ENCODE data around the gene SLCO3A1.

Gene SLCO3A1

GRCh38 chr15:92012881-92013280, 159.4 kb downstream of the SLCO3A1 start:
- no peaks in the 10 kb centered on the region for H3K9me3 ChIP-seq (ENCODE audit: control insufficient read depth in 1 of 2, low read length in 2 of 2)
- no peaks in the 10 kb centered on the region for H3K36me3 ChIP-seq (ENCODE audit: control insufficient read depth in 1 of 2, insufficient read depth in 2 of 2, low read length in 2 of 2)
- H3K4me3 ChIP-seq (ENCODE audit: low read depth in 1 of 2, low read length in 2 of 2): no peak overlapping the region
- H3K27ac ChIP-seq (ENCODE audit: low read length): no peak overlapping the region
- H3K4me1 ChIP-seq (ENCODE audit: control insufficient read depth in 1 of 2, insufficient read depth in 2 of 2, low read length in 2 of 2): no peaks in the 10 kb centered on the region
- no peaks in the 10 kb centered on the region for H3K27me3 ChIP-seq (ENCODE audit: low read depth, low read length)

DNA sequence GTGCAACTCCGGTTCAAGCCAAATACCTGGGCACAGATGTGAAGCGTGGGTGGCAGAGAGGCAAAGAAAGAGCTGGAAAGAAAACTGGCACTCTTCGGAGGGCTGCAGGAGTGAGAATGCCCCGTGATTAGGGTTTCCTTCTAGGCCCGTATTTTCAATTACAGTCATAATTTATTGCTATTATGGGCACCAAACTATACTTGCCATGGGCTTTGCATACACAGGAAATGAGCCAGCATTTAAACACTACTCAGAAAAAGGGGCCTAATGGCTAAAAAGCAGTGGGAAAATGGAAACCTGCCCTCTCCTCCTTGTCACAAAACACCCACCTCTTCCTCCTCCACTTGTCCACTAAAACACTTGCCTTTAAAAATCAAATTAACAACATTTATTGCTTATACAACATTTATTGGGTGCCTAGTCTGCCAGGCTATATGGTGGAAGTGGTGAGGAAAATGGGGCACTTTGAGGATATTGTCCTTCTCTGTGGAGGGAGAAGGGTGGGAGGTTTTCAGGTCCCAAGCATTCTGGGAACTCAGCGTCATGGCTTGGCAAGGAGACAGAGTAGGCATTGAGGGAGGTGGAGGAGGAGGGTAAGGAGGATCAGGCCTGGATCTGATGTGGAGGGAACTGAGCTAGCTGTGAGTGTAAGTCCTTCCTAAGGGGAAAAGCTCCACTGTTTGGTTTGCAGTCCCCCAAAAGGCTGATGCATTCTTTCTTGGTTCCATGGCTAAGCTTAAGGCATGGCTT, 160.9 kb downstream of the SLCO3A1 start:
- Histone ChIP-seq H3K4me1 (ENCODE audit: control insufficient read depth in 1 of 2, insufficient read depth in 2 of 2, low read length in 2 of 2) (no peaks in the 10 kb centered on the region), H3K27me3 (ENCODE audit: low read depth, low read length) (no peaks in the 10 kb centered on the region), H3K36me3 (ENCODE audit: control insufficient read depth in 1 of 2, insufficient read depth in 2 of 2, low read length in 2 of 2) (no peaks in the 10 kb centered on the region), H3K4me3 (ENCODE audit: low read depth in 1 of 2, low read length in 2 of 2) (no peak overlapping the region), H3K9me3 (ENCODE audit: control insufficient read depth in 1 of 2, low read length in 2 of 2) (no peaks in the 10 kb centered on the region), H3K27ac (ENCODE audit: low read length) (no peak overlapping the region)

- Histone ChIP-seq H3K4me3 (ENCODE audit: low read depth in 1 of 2, low read length in 2 of 2) (no peak overlapping the region), H3K9me3 (ENCODE audit: control insufficient read depth in 1 of 2, low read length in 2 of 2) (no peaks in the 10 kb centered on the region), H3K27ac (ENCODE audit: low read length) (no peak overlapping the region), H3K27me3 (ENCODE audit: low read depth, low read length) (no peaks in the 10 kb centered on the region), H3K4me1 (ENCODE audit: control insufficient read depth in 1 of 2, insufficient read depth in 2 of 2, low read length in 2 of 2) (peaks cover 0 to 5% of the 10 kb centered on the region in 2 donors), H3K36me3 (ENCODE audit: control insufficient read depth in 1 of 2, insufficient read depth in 2 of 2, low read length in 2 of 2) (no peaks in the 10 kb centered on the region)
Observed at GRCh38 chr15:92017882-92018534, 164.5 kb downstream of the SLCO3A1 start.

GRCh38 chr15:92018535-92019239, 165.2 kb downstream of the SLCO3A1 start:
- peaks cover 0 to 5% of the 10 kb centered on the region in 2 donors for H3K4me1 ChIP-seq (ENCODE audit: control insufficient read depth in 1 of 2, insufficient read depth in 2 of 2, low read length in 2 of 2)
- H3K27ac ChIP-seq (ENCODE audit: low read length): no peak overlapping the region

DNA sequence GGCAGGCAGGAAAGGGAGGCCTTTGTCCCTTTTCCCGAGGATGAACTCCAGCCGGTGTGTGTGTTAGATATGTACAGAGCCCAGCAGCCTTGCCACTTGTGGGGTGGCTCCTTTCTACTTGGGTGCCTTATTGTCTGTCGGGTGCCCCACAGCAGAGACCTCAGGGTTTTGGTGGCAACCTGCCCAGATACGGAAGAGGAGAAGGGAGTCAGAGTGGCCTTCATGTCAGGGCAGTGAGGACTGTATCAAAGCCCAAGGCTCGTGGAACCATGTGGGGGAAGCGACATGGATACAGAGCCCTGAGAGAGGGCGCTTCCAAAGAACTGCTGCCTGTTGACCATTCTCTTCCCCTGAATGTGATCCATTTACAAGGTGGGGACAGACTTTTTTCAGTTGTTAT, 166.2 kb downstream of the SLCO3A1 start:
- H3K27ac ChIP-seq (ENCODE audit: low read length): no peak overlapping the region

More at GRCh38 chr15:92018535-92019239, 165.2 kb downstream of the SLCO3A1 start:
- Histone ChIP-seq H3K4me3 (ENCODE audit: low read depth in 1 of 2, low read length in 2 of 2) (no peak overlapping the region), H3K27me3 (ENCODE audit: low read depth, low read length) (no peaks in the 10 kb centered on the region), H3K9me3 (ENCODE audit: control insufficient read depth in 1 of 2, low read length in 2 of 2) (no peaks in the 10 kb centered on the region), H3K36me3 (ENCODE audit: control insufficient read depth in 1 of 2, insufficient read depth in 2 of 2, low read length in 2 of 2) (no peaks in the 10 kb centered on the region)

GRCh38 chr15:92020207-92020606, 166.7 kb downstream of the SLCO3A1 start:
- H3K4me3 ChIP-seq (ENCODE audit: low read depth in 1 of 2, low read length in 2 of 2): no peak overlapping the region
- no peaks in the 10 kb centered on the region for H3K9me3 ChIP-seq (ENCODE audit: control insufficient read depth in 1 of 2, low read length in 2 of 2)
- H3K27ac ChIP-seq (ENCODE audit: low read length): no peak overlapping the region
- peaks cover 0 to 5% of the 10 kb centered on the region in 2 donors for H3K4me1 ChIP-seq (ENCODE audit: control insufficient read depth in 1 of 2, insufficient read depth in 2 of 2, low read length in 2 of 2)
- no peaks in the 10 kb centered on the region for H3K36me3 ChIP-seq (ENCODE audit: control insufficient read depth in 1 of 2, insufficient read depth in 2 of 2, low read length in 2 of 2)
- no peaks in the 10 kb centered on the region for H3K27me3 ChIP-seq (ENCODE audit: low read depth, low read length)

More for the DNA sequence above, 166.2 kb downstream of the SLCO3A1 start:
- Histone ChIP-seq H3K4me1 (ENCODE audit: control insufficient read depth in 1 of 2, insufficient read depth in 2 of 2, low read length in 2 of 2) (peaks cover 0 to 5% of the 10 kb centered on the region in 2 donors), H3K4me3 (ENCODE audit: low read depth in 1 of 2, low read length in 2 of 2) (no peak overlapping the region), H3K27me3 (ENCODE audit: low read depth, low read length) (no peaks in the 10 kb centered on the region), H3K36me3 (ENCODE audit: control insufficient read depth in 1 of 2, insufficient read depth in 2 of 2, low read length in 2 of 2) (no peaks in the 10 kb centered on the region), H3K9me3 (ENCODE audit: control insufficient read depth in 1 of 2, low read length in 2 of 2) (no peaks in the 10 kb centered on the region)

GRCh38 chr15:92020804-92021203, 167.3 kb downstream of the SLCO3A1 start:
- Histone ChIP-seq H3K27ac (ENCODE audit: low read length) (no peak overlapping the region), H3K36me3 (ENCODE audit: control insufficient read depth in 1 of 2, insufficient read depth in 2 of 2, low read length in 2 of 2) (no peaks in the 10 kb centered on the region), H3K27me3 (ENCODE audit: low read depth, low read length) (no peaks in the 10 kb centered on the region), H3K9me3 (ENCODE audit: control insufficient read depth in 1 of 2, low read length in 2 of 2) (no peaks in the 10 kb centered on the region), H3K4me3 (ENCODE audit: low read depth in 1 of 2, low read length in 2 of 2) (no peak overlapping the region), H3K4me1 (ENCODE audit: control insufficient read depth in 1 of 2, insufficient read depth in 2 of 2, low read length in 2 of 2) (peaks cover 0 to 5% of the 10 kb centered on the region in 2 donors)

GRCh38 chr15:92021792-92022191, 168.3 kb downstream of the SLCO3A1 start:
- no peak overlapping the region for H3K27ac ChIP-seq (ENCODE audit: low read length)
- no peaks in the 10 kb centered on the region for H3K9me3 ChIP-seq (ENCODE audit: control insufficient read depth in 1 of 2, low read length in 2 of 2)
- no peaks in the 10 kb centered on the region for H3K27me3 ChIP-seq (ENCODE audit: low read depth, low read length)
- peaks cover 0 to 5% of the 10 kb centered on the region in 2 donors for H3K4me1 ChIP-seq (ENCODE audit: control insufficient read depth in 1 of 2, insufficient read depth in 2 of 2, low read length in 2 of 2)
- no peaks in the 10 kb centered on the region for H3K36me3 ChIP-seq (ENCODE audit: control insufficient read depth in 1 of 2, insufficient read depth in 2 of 2, low read length in 2 of 2)
- H3K4me3 ChIP-seq (ENCODE audit: low read depth in 1 of 2, low read length in 2 of 2): no peak overlapping the region

DNA sequence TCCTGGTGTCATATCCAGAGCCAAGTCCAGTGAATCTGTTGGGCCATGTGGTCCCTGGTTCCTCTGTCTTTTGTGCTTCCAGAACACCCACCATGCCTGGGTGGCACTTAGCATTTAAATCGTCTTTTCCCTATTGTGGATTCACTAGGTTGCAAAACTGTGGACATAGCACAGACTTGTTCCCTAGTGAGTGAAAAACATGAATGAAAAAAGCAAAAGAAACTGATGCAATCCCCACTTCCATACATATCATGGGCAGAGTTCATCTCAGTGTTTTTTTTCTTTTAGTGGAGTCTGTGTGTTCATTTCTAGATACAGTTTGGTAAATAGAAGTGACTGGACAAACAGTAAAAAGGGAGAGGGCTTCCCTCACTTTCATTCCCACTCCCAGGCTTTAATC, 170.5 kb downstream of the SLCO3A1 start:
- Histone ChIP-seq H3K36me3 (ENCODE audit: control insufficient read depth in 1 of 2, insufficient read depth in 2 of 2, low read length in 2 of 2) (no peaks in the 10 kb centered on the region), H3K4me1 (ENCODE audit: control insufficient read depth in 1 of 2, insufficient read depth in 2 of 2, low read length in 2 of 2) (peaks cover 0 to 5% of the 10 kb centered on the region in 2 donors), H3K27ac (ENCODE audit: low read length) (no peak overlapping the region), H3K9me3 (ENCODE audit: control insufficient read depth in 1 of 2, low read length in 2 of 2) (no peaks in the 10 kb centered on the region), H3K4me3 (ENCODE audit: low read depth in 1 of 2, low read length in 2 of 2) (no peak overlapping the region), H3K27me3 (ENCODE audit: low read depth, low read length) (no peaks in the 10 kb centered on the region)

GRCh38 chr15:92025706-92026270, 172.3 kb downstream of the SLCO3A1 start:
- Histone ChIP-seq H3K27me3 (ENCODE audit: low read depth, low read length) (no peaks in the 10 kb centered on the region), H3K27ac (ENCODE audit: low read length) (no peak overlapping the region), H3K4me3 (ENCODE audit: low read depth in 1 of 2, low read length in 2 of 2) (no peak overlapping the region), H3K36me3 (ENCODE audit: control insufficient read depth in 1 of 2, insufficient read depth in 2 of 2, low read length in 2 of 2) (no peaks in the 10 kb centered on the region), H3K9me3 (ENCODE audit: control insufficient read depth in 1 of 2, low read length in 2 of 2) (no peaks in the 10 kb centered on the region), H3K4me1 (ENCODE audit: control insufficient read depth in 1 of 2, insufficient read depth in 2 of 2, low read length in 2 of 2) (no peaks in the 10 kb centered on the region)

GRCh38 chr15:92028389-92028724, 174.8 kb downstream of the SLCO3A1 start:
- Histone ChIP-seq H3K4me1 (ENCODE audit: control insufficient read depth in 1 of 2, insufficient read depth in 2 of 2, low read length in 2 of 2) (no peaks in the 10 kb centered on the region), H3K36me3 (ENCODE audit: control insufficient read depth in 1 of 2, insufficient read depth in 2 of 2, low read length in 2 of 2) (no peaks in the 10 kb centered on the region), H3K27ac (ENCODE audit: low read length) (no peak overlapping the region), H3K27me3 (ENCODE audit: low read depth, low read length) (no peaks in the 10 kb centered on the region), H3K4me3 (ENCODE audit: low read depth in 1 of 2, low read length in 2 of 2) (no peak overlapping the region), H3K9me3 (ENCODE audit: control insufficient read depth in 1 of 2, low read length in 2 of 2) (no peaks in the 10 kb centered on the region)

Data from muscle layer of duodenum (tissue), 2 donors.